ENCODE measurements around the gene NRXN3. TPM values are rescaled to one million over a fixed set of nuclear protein-coding genes. Genes with fewer than 3 reads are reported as not detected.

The NRXN3 gene
- total RNA-seq, 2 experiments from 2014 or later, result not detected

DNA sequence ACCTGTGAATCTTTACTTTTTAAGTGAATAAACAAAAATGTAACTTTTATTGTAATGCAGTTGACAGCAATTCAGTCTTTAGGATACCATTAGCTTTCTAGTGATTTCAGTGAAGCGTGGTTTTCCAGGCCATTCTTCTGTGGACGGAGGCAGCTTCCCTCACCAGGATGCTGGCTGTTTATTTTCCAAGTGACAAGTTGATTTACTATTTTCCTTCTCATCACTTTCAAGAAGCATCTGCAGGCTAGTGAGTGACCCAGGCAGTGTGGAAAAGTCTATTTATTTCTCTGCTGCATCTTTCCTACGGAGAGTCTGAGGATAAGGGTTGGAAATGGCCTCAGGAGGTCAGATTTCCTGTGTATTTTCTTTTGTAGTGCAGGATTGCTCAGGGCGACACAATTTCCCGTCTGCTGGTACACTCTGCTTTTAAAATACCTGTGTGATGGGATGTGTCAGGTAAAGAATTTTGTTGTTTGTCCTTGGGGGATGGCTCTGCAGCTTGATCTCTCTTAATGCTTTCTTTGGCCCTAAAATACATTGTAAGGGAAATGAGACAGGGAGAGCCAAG, 467.8 kb downstream of the NRXN3 start:
- Mint-ChIP-seq H3K27me3 (no peaks in the 10 kb centered on the region), H3K9me3 (ENCODE audit: low read depth) (peaks cover 2% of the 10 kb centered on the region), H3K36me3 (no peaks in the 10 kb centered on the region), H3K27ac (no peak overlapping the region), H3K4me3 (no peak overlapping the region), H3K4me1 (no peaks in the 10 kb centered on the region)
- no peak for ATAC-seq
- DNase-seq, result no peak
- CTCF ChIA-PET, result no interaction called here

DNA sequence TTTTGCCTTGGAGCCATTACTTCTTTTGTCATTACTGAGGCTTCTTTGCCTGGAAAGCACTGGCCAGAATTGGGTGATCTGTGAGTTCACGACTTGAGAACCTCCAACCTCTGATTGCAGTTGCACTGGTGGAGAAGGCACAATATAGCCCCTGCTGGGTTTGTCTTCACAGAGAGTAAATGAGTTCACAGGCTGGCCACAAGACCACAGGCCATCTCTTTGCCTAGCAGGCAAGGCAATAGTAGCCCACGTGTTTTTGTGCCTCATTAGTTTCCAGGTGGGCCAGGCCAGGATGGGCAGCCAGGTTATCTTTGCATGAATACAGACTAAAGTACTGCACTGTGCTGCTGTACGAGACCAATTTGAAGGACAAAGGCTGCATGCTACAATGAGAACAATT, 468.8 kb downstream of the NRXN3 start:
- Mint-ChIP-seq H3K27me3 (no peaks in the 10 kb centered on the region), H3K27ac (no peak overlapping the region), H3K4me1 (no peaks in the 10 kb centered on the region), H3K36me3 (no peaks in the 10 kb centered on the region), H3K4me3 (no peak overlapping the region), H3K9me3 (ENCODE audit: low read depth) (peaks cover 3% of the 10 kb centered on the region)
- DNase-seq (no peak), ATAC-seq (no peak)
- CTCF ChIA-PET, result no interaction called here

DNA sequence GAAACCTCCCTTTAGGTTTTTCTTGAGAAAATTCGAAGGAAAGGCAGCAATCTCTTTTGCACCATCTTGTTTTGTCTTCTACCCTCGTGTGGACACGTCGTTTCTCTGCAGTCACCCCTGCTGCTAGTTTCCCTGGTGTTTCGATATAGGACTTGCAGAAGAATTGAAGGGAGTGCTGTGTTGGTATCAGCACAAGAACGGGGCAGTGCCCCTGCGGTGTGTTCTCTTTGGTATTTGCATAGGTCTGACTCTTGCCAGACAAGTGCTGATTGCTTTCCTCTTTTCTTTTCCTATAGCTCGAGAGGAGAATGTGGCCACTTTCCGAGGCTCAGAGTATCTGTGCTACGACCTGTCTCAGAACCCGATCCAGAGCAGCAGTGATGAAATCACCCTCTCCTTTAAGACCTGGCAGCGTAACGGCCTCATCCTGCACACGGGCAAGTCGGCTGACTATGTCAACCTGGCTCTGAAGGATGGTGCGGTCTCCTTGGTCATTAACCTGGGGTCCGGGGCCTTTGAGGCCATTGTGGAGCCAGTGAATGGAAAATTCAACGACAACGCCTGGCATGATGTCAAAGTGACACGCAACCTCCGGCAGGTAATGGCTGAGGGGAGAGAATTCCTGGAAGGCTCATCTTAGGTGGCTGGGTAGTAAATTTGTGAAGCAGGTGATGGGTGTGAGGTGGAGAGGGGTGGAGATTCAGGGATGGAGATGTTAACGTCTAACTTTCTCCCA, 474.8 kb downstream of the NRXN3 start:
- no peak overlapping the region for H3K27ac Mint-ChIP-seq

DNA sequence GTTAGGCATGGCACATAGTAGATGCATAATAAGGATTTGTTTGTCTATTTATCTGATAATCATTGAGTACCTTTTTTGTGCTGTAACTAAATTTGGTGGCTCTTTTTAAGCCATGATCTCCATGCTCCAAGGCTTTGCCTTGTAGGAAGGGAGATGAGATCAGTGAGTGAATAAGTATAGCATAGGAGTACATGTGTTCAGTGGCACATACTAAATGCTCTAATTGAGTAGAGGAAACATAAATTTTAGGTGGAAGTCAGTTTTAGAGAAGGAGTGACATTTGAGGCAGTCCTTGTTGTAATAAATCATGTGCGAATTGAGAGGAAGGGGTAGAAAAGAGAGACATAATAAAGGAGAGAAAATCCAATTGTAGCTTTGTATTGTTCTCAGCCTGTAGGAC, 482.6 kb downstream of the NRXN3 start:
- no peaks in the 10 kb centered on the region for H3K36me3 Mint-ChIP-seq
- CTCF ChIA-PET, result no interaction called here
- no peak overlapping the region for H3K4me3 Mint-ChIP-seq
- ATAC-seq, result no peak
- H3K4me1 Mint-ChIP-seq, result no peaks in the 10 kb centered on the region
- no peak for DNase-seq
- H3K27ac Mint-ChIP-seq, result no peak overlapping the region
- H3K9me3 Mint-ChIP-seq (ENCODE audit: low read depth), result peaks cover 2% of the 10 kb centered on the region
- peaks cover 3% of the 10 kb centered on the region for H3K27me3 Mint-ChIP-seq

More for the DNA sequence above, 474.8 kb downstream of the NRXN3 start:
- H3K27me3 Mint-ChIP-seq, result peaks cover under 1% of the 10 kb centered on the region
- no peaks in the 10 kb centered on the region for H3K4me1 Mint-ChIP-seq
- H3K36me3 Mint-ChIP-seq, result no peaks in the 10 kb centered on the region
- H3K9me3 Mint-ChIP-seq (ENCODE audit: low read depth), result peaks cover 3% of the 10 kb centered on the region
- CTCF ChIA-PET, result no interaction called here
- no peak overlapping the region for H3K4me3 Mint-ChIP-seq
- DNase-seq (no peak), ATAC-seq (no peak)

DNA sequence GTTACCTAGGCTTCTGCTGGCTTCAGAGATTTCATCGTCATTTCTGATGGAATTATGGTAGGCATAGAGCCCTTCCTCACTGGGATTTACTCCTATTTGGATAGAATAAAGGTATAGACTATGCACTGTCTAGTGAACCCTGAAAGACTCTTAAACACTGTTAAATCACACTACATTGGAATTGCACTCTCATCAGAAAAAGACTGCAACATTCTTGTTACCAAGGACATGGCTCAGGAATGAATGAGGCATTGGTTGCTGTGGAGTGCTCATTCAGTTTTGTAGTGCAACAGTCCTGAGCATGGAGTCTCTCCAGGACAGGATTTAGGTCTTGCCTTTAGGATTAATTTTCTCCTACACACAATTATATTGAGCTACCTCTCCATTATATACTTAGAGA, 483.0 kb downstream of the NRXN3 start:
- no peaks in the 10 kb centered on the region for H3K36me3 Mint-ChIP-seq
- H3K4me1 Mint-ChIP-seq, result no peaks in the 10 kb centered on the region
- ATAC-seq (no peak), DNase-seq (no peak)
- peaks cover 3% of the 10 kb centered on the region for H3K27me3 Mint-ChIP-seq
- CTCF ChIA-PET, result no interaction called here
- H3K9me3 Mint-ChIP-seq (ENCODE audit: low read depth), result peaks cover 2% of the 10 kb centered on the region
- no peak overlapping the region for H3K27ac Mint-ChIP-seq
- H3K4me3 Mint-ChIP-seq, result no peak overlapping the region

DNA sequence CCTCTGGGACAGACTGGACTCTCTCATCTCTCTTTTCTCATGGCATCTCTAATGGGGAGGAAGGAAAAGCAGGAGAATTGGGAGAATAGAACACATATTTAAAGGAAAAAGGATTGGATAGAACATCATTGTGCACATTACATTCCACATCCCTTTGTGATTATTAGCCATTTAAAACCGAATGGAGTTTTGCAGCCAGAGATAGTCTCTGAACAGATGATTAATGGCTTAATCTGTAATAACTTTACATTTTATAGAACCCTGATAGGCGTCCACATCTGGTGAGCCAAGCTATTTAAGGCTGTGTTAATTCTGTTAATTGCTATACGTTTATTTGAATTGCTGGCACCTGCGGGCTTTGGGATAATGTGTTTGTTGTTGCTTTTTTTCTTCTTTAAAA, 487.3 kb downstream of the NRXN3 start:
- DNase-seq, result no peak
- peaks cover 2% of the 10 kb centered on the region for H3K9me3 Mint-ChIP-seq (ENCODE audit: low read depth)
- no peak overlapping the region for H3K4me3 Mint-ChIP-seq
- no peak overlapping the region for H3K27ac Mint-ChIP-seq
- no peaks in the 10 kb centered on the region for H3K27me3 Mint-ChIP-seq
- CTCF ChIA-PET, result no interaction called here
- no peaks in the 10 kb centered on the region for H3K36me3 Mint-ChIP-seq
- ATAC-seq, result no peak
- no peaks in the 10 kb centered on the region for H3K4me1 Mint-ChIP-seq

DNA sequence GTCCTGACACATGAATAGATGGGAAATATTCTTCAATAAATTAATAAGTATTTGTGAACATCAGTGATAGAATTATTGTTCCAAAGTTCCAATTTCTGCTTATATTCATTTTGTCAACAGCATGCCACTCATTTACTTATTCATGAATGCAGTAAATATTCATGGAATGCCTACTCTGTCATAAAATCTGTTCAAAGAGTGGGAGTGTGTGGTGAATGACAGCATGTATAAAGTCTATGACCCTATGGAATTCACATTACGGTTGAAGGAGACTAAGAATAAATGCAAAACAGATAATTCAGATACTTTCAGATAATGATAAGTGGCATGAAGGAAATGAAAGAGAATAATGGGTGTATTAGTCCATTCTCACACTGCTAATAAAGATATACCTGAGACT, 494.7 kb downstream of the NRXN3 start:
- Mint-ChIP-seq H3K4me3 (no peak overlapping the region), H3K4me1 (no peaks in the 10 kb centered on the region), H3K36me3 (no peaks in the 10 kb centered on the region), H3K9me3 (ENCODE audit: low read depth) (peaks cover 4% of the 10 kb centered on the region), H3K27me3 (no peaks in the 10 kb centered on the region), H3K27ac (no peak overlapping the region)
- CTCF ChIA-PET, result no interaction called here
- no peak for DNase-seq
- no peak for ATAC-seq

DNA sequence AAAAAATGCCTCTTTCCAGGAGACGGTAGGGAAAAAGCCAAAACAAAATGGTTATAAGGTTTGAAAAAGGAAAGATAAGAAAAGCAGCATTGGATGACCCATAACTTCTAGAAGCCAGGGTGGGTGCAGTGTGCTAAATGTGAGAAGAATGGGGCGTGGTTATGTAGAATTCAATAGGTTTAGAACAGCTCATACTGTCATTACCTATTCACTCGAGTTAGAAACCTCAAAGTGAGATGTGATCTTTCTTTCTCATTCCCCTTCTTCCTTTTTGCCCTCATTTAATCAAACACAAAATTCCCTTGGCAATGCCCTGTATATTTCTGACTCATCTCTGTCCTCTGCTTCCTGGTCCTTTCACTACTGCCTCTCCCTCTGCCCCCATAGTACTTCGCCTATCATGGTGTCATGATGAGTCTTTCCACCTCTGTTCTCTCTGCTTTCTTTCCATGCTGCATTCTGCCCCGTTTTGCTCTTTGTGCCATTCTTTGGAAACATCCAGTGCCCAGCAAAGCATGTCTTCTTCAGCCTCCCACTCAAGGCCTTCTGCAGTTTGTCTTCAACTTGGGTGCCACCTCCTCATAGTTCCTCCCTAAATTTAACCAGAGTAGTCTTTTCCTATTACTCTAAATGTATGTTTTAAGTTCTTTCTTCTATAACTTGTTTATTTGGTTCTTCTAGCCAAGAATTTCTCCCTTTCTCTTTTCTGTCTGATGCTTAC, 496.3 kb downstream of the NRXN3 start:
- DNase-seq (no peak), ATAC-seq (no peak)
- Mint-ChIP-seq H3K27ac (no peak overlapping the region), H3K36me3 (no peaks in the 10 kb centered on the region), H3K4me3 (no peak overlapping the region), H3K9me3 (ENCODE audit: low read depth) (peaks cover 4% of the 10 kb centered on the region), H3K4me1 (no peaks in the 10 kb centered on the region), H3K27me3 (no peaks in the 10 kb centered on the region)
- CTCF ChIA-PET, result interaction anchor here (1.1 kb wide), 1 partner anchor 10 kb away, joined by 3 read pairs; no protein-coding TSS in a partner anchor

DNA sequence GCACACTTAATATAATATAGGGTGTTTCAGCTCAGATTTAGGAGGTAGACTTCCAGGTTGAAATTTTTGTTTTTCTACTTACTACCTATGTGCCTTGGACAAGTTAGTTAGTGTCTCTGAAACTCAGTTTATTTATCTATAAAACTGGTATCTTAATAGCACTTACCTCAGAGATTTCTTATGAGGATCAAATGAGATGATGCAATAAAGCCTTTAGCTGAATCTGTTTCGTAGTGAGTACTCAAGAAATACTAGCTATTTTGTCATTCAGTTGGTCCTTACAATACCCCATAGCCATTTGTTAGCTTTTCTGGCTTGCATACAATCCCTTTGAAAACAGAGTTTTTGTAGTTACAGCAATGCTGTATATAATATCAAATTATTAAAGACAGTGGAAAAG, 497.0 kb downstream of the NRXN3 start:
- CTCF ChIA-PET, result interaction anchor here (0.8 kb wide), 1 partner anchor 12 kb away, joined by 3 read pairs; no protein-coding TSS in a partner anchor
- Mint-ChIP-seq H3K27ac (no peak overlapping the region), H3K4me1 (no peaks in the 10 kb centered on the region), H3K27me3 (no peaks in the 10 kb centered on the region), H3K9me3 (ENCODE audit: low read depth) (peaks cover 4% of the 10 kb centered on the region), H3K4me3 (no peak overlapping the region), H3K36me3 (no peaks in the 10 kb centered on the region)
- DNase-seq (no peak), ATAC-seq (no peak)

DNA sequence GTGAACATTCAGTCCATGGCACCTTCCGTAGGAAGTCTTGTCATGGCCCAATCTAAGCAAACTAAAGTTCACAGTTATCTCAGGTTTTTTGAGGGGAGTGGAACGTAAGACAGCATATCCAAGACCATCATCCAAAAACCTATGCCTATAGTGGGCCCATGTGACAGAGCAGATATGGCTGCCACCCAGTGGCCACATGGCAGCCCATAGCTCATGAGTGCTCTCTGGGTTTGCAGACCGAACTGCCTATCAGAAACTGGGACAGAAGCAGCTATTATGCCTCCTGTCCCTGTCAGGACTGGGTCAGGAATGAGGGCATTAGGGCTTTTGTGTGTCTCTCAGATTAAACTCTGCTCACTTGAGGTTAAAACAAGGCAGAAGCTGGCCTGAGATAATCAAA, 503.7 kb downstream of the NRXN3 start:
- DNase-seq (no peak), ATAC-seq (no peak)
- CTCF ChIA-PET, result no interaction called here
- no peak overlapping the region for H3K4me3 Mint-ChIP-seq
- peaks cover 4% of the 10 kb centered on the region for H3K9me3 Mint-ChIP-seq (ENCODE audit: low read depth)
- H3K27me3 Mint-ChIP-seq, result no peaks in the 10 kb centered on the region
- no peaks in the 10 kb centered on the region for H3K4me1 Mint-ChIP-seq
- H3K27ac Mint-ChIP-seq, result no peak overlapping the region
- H3K36me3 Mint-ChIP-seq, result no peaks in the 10 kb centered on the region

DNA sequence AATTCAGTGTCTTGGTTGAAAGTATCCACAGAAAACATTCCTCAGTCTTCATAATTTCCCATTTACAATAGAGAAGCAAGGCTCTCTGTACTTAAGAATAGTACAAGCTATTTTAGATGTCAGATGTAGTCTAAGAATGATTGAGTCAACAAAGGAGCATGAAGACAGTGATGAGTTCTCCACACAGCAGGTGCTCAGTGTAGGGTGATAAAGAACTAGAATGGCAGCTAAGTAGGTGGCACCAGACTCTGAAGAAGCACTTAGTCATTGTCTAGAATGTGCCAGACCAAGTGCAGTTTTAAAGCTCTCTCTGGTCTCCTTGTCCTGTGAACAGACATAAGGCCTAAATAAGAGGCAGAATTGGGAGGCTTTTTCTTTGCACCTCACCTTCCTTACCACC, 504.6 kb downstream of the NRXN3 start:
- no peak for ATAC-seq
- no peaks in the 10 kb centered on the region for H3K36me3 Mint-ChIP-seq
- no peaks in the 10 kb centered on the region for H3K27me3 Mint-ChIP-seq
- no peaks in the 10 kb centered on the region for H3K9me3 Mint-ChIP-seq (ENCODE audit: low read depth)
- DNase-seq, result no peak
- no peak overlapping the region for H3K27ac Mint-ChIP-seq
- CTCF ChIA-PET, result no interaction called here
- H3K4me3 Mint-ChIP-seq, result no peak overlapping the region
- H3K4me1 Mint-ChIP-seq, result no peaks in the 10 kb centered on the region

DNA sequence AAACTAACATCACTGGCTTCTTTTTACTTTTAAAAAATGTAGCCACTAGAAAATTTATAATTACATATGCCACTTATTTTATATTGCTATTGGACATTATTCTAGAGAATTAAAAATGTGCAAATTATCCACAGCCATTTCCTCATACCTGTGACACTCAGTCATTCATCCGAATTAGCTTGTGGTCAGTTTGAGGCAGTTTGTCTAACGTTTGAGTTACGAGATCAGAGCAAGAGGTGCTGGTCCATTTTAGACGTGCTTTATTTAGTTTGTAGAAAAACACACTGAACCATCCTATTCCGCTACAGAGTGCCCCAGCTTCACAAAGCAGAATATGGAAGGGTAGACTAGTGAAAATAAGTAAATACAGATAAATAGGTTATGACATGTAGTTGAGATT, 513.0 kb downstream of the NRXN3 start:
- no peaks in the 10 kb centered on the region for H3K4me1 Mint-ChIP-seq
- no peaks in the 10 kb centered on the region for H3K9me3 Mint-ChIP-seq (ENCODE audit: low read depth)
- no peaks in the 10 kb centered on the region for H3K27me3 Mint-ChIP-seq
- H3K36me3 Mint-ChIP-seq, result no peaks in the 10 kb centered on the region
- no peak overlapping the region for H3K27ac Mint-ChIP-seq
- CTCF ChIA-PET, result no interaction called here
- H3K4me3 Mint-ChIP-seq, result no peak overlapping the region
- no peak for ATAC-seq
- DNase-seq, result no peak

DNA sequence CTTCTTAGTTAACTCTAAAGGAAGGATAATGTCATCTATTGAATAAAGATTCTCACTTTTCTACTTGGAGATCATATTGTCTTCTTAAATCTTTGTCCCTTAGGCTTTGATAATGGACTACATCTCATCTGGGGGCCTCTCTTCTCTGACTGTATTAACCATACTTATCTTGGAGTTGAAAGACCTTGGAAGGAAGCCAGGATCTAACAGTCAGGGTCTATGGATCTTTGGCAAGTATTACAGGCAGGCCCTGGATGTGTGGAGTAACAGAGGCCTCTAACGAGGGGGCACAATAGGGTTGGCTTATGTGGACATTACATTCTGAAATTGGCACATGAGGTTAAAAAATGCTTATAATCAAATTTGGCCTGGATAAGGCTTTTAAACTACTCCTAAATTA, 513.8 kb downstream of the NRXN3 start:
- ATAC-seq (no peak), DNase-seq (no peak)
- Mint-ChIP-seq H3K9me3 (ENCODE audit: low read depth) (no peaks in the 10 kb centered on the region), H3K27me3 (no peaks in the 10 kb centered on the region), H3K4me1 (no peaks in the 10 kb centered on the region), H3K27ac (no peak overlapping the region), H3K36me3 (no peaks in the 10 kb centered on the region), H3K4me3 (no peak overlapping the region)
- CTCF ChIA-PET, result no interaction called here

DNA sequence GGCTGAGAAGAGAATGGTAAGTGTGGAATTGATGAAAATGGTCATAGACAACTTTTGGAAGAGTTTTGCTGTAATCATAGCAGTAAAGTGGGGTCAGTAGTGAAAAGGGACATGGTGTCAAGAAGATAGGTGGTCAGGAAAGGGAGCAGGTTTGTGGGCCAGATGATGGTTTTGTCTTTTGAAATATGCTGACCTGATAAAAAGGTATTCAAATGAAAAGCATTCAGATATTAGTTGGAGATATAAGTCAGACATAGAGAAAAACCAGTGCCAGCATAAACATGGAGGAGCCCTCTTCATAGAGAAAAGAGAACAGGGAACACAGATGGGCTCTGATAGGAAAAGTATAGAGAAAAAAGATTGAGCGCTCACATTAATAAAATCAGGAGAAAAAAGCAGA, 518.3 kb downstream of the NRXN3 start:
- Mint-ChIP-seq H3K9me3 (ENCODE audit: low read depth) (no peaks in the 10 kb centered on the region), H3K4me3 (no peak overlapping the region), H3K27me3 (no peaks in the 10 kb centered on the region), H3K27ac (no peak overlapping the region), H3K4me1 (peaks cover 6% of the 10 kb centered on the region), H3K36me3 (no peaks in the 10 kb centered on the region)
- no peak for DNase-seq
- CTCF ChIA-PET, result no interaction called here
- no peak for ATAC-seq

Measured in activated CD8-positive, alpha-beta memory T cell treated with anti-CD3 and anti-CD28 coated beads, Interleukin-2, amount 10 ng/mL, durations not matched to agents 7 days and 5 days (primary cell).